ENCODE measurements around the gene GLA.

Gene GLA

GRCh38 chrX:101388604-101389003 lies 19.1 kb downstream of the GLA start:
- Mint-ChIP-seq H3K4me3 (no peak overlapping the region), H3K9me3 (no peaks in the 10 kb centered on the region), H3K27ac (no peak overlapping the region), H3K27me3 (peaks cover 6% of the 10 kb centered on the region), H3K4me1 (peaks cover 25% of the 10 kb centered on the region), H3K36me3 (peaks cover 23% of the 10 kb centered on the region)
- no peak for DNase-seq
- CTCF ChIA-PET: no interaction called here

GRCh38 chrX:101386542-101386885 lies 21.2 kb downstream of the GLA start:
- H3K36me3 Mint-ChIP-seq: peaks cover 7% of the 10 kb centered on the region
- H3K27ac Mint-ChIP-seq: no peak overlapping the region
- peaks cover 6% of the 10 kb centered on the region for H3K27me3 Mint-ChIP-seq
- H3K9me3 Mint-ChIP-seq: no peaks in the 10 kb centered on the region
- DNase-seq: no peak
- H3K4me3 Mint-ChIP-seq: no peak overlapping the region
- H3K4me1 Mint-ChIP-seq: peaks cover 8% of the 10 kb centered on the region
- CTCF ChIA-PET: no interaction called here

GRCh38 chrX:101385795-101386541 lies 21.8 kb downstream of the GLA start, which contains the start of gene BTK:
Gene BTK, minus strand, starts transcription at chrX:101386191. Its CDS starts 10,907 bp downstream, at chrX:101375284.
- CTCF ChIA-PET: no interaction called here
- peaks cover 2% of the 10 kb centered on the region for H3K36me3 Mint-ChIP-seq
- H3K4me1 Mint-ChIP-seq: peaks cover 5% of the 10 kb centered on the region
- no peak for DNase-seq
- H3K27me3 Mint-ChIP-seq: peaks cover 6% of the 10 kb centered on the region
- H3K9me3 Mint-ChIP-seq: no peaks in the 10 kb centered on the region
- no peak within 1 kb of the TSS for H3K4me3 Mint-ChIP-seq
- H3K27ac Mint-ChIP-seq: no peak within 1 kb of the TSS

GRCh38 chrX:101385026-101385684 lies 22.6 kb downstream of the GLA start:
- no peak for DNase-seq
- H3K27me3 Mint-ChIP-seq: peaks cover 6% of the 10 kb centered on the region
- no peaks in the 10 kb centered on the region for H3K4me1 Mint-ChIP-seq
- no peak overlapping the region for H3K4me3 Mint-ChIP-seq
- H3K36me3 Mint-ChIP-seq: no peaks in the 10 kb centered on the region
- H3K9me3 Mint-ChIP-seq: no peaks in the 10 kb centered on the region
- CTCF ChIA-PET: no interaction called here
- H3K27ac Mint-ChIP-seq: no peak overlapping the region

- no peak overlapping the region for H3K4me3 Mint-ChIP-seq
- no peaks in the 10 kb centered on the region for H3K9me3 Mint-ChIP-seq
- peaks cover 6% of the 10 kb centered on the region for H3K27me3 Mint-ChIP-seq
- CTCF ChIA-PET: interaction anchor here (0.7 kb wide), 1 partner anchor 101 kb away, joined by 4 read pairs; no protein-coding TSS in a partner anchor
- H3K36me3 Mint-ChIP-seq: no peaks in the 10 kb centered on the region
- no peaks in the 10 kb centered on the region for H3K4me1 Mint-ChIP-seq
- H3K27ac Mint-ChIP-seq: no peak overlapping the region
- no peak for DNase-seq
Observed at GRCh38 chrX:101383679-101384205, 24.0 kb downstream of the GLA start.

GRCh38 chrX:101377547-101377946 lies 30.2 kb downstream of the GLA start:
- Mint-ChIP-seq H3K27me3 (no peaks in the 10 kb centered on the region), H3K36me3 (no peaks in the 10 kb centered on the region), H3K4me3 (no peak overlapping the region), H3K4me1 (no peaks in the 10 kb centered on the region), H3K27ac (no peak overlapping the region), H3K9me3 (no peaks in the 10 kb centered on the region)
- CTCF ChIA-PET: no interaction called here
- no peak for DNase-seq

GRCh38 chrX:101370888-101371504 lies 36.7 kb downstream of the GLA start:
- CTCF ChIA-PET: no interaction called here
- no peak overlapping the region for H3K4me3 Mint-ChIP-seq
- no peak overlapping the region for H3K27ac Mint-ChIP-seq
- H3K36me3 Mint-ChIP-seq: no peaks in the 10 kb centered on the region
- DNase-seq: no peak
- no peaks in the 10 kb centered on the region for H3K4me1 Mint-ChIP-seq
- no peaks in the 10 kb centered on the region for H3K9me3 Mint-ChIP-seq
- peaks cover 4% of the 10 kb centered on the region for H3K27me3 Mint-ChIP-seq

GRCh38 chrX:101369687-101370086 lies 38.0 kb downstream of the GLA start:
- no peak for DNase-seq
- Mint-ChIP-seq H3K27ac (no peak overlapping the region), H3K4me1 (no peaks in the 10 kb centered on the region), H3K4me3 (no peak overlapping the region), H3K9me3 (no peaks in the 10 kb centered on the region), H3K36me3 (no peaks in the 10 kb centered on the region), H3K27me3 (peaks cover 4% of the 10 kb centered on the region)
- CTCF ChIA-PET: no interaction called here

- peaks cover 4% of the 10 kb centered on the region for H3K27me3 Mint-ChIP-seq
- no peaks in the 10 kb centered on the region for H3K36me3 Mint-ChIP-seq
- no peak overlapping the region for H3K4me3 Mint-ChIP-seq
- no peak overlapping the region for H3K27ac Mint-ChIP-seq
- DNase-seq: no peak
- H3K9me3 Mint-ChIP-seq: no peaks in the 10 kb centered on the region
- no peaks in the 10 kb centered on the region for H3K4me1 Mint-ChIP-seq
- CTCF ChIA-PET: no interaction called here
Observed at GRCh38 chrX:101368800-101369199, 38.9 kb downstream of the GLA start.

- H3K9me3 Mint-ChIP-seq: no peaks in the 10 kb centered on the region
- CTCF ChIA-PET: interaction anchor here (0.9 kb wide), 1 partner anchor 25 kb away, joined by 3 read pairs; the partner anchor contains the start of gene RPL36A
Observed at GRCh38 chrX:101365301-101365795, 42.4 kb downstream of the GLA start.

GRCh38 chrX:101362757-101363156 lies 45.0 kb downstream of the GLA start:
- Mint-ChIP-seq H3K27ac (no peak overlapping the region), H3K4me3 (no peak overlapping the region), H3K9me3 (no peaks in the 10 kb centered on the region), H3K27me3 (no peaks in the 10 kb centered on the region), H3K36me3 (no peaks in the 10 kb centered on the region), H3K4me1 (no peaks in the 10 kb centered on the region)
- CTCF ChIA-PET: interaction anchor here (0.9 kb wide), 1 partner anchor 9 kb away, joined by 3 read pairs; no protein-coding TSS in a partner anchor
- DNase-seq: no peak

More at GRCh38 chrX:101365301-101365795, 42.4 kb downstream of the GLA start:
- Mint-ChIP-seq H3K36me3 (no peaks in the 10 kb centered on the region), H3K27ac (no peak overlapping the region), H3K4me3 (no peak overlapping the region), H3K27me3 (peaks cover 4% of the 10 kb centered on the region), H3K4me1 (no peaks in the 10 kb centered on the region)
- no peak for DNase-seq

GRCh38 chrX:101362116-101362515 lies 45.6 kb downstream of the GLA start:
- no peak overlapping the region for H3K4me3 Mint-ChIP-seq
- no peaks in the 10 kb centered on the region for H3K27me3 Mint-ChIP-seq
- H3K9me3 Mint-ChIP-seq: no peaks in the 10 kb centered on the region
- H3K4me1 Mint-ChIP-seq: peaks cover 2% of the 10 kb centered on the region
- H3K36me3 Mint-ChIP-seq: no peaks in the 10 kb centered on the region
- CTCF ChIA-PET: interaction anchor here (0.9 kb wide), 1 partner anchor 10 kb away, joined by 3 read pairs; no protein-coding TSS in a partner anchor
- no peak overlapping the region for H3K27ac Mint-ChIP-seq
- DNase-seq: no peak

GRCh38 chrX:101360390-101360789 lies 47.3 kb downstream of the GLA start:
- H3K36me3 Mint-ChIP-seq: no peaks in the 10 kb centered on the region
- CTCF ChIA-PET: no interaction called here
- H3K27ac Mint-ChIP-seq: no peak overlapping the region
- H3K27me3 Mint-ChIP-seq: peaks cover 4% of the 10 kb centered on the region
- no peak for DNase-seq
- peaks cover 2% of the 10 kb centered on the region for H3K4me1 Mint-ChIP-seq
- H3K9me3 Mint-ChIP-seq: no peaks in the 10 kb centered on the region
- H3K4me3 Mint-ChIP-seq: no peak overlapping the region

GRCh38 chrX:101359966-101360365 lies 47.8 kb downstream of the GLA start:
- H3K27me3 Mint-ChIP-seq: peaks cover 4% of the 10 kb centered on the region
- DNase-seq: no peak
- H3K4me3 Mint-ChIP-seq: no peak overlapping the region
- H3K4me1 Mint-ChIP-seq: peaks cover 2% of the 10 kb centered on the region
- no peak overlapping the region for H3K27ac Mint-ChIP-seq
- CTCF ChIA-PET: no interaction called here
- H3K9me3 Mint-ChIP-seq: no peaks in the 10 kb centered on the region
- no peaks in the 10 kb centered on the region for H3K36me3 Mint-ChIP-seq
